Upper lobe of left lung (tissue), 6 donors: ENCODE measurements around the gene NME3. TPM values are rescaled to one million over a fixed set of nuclear protein-coding genes. Genes with fewer than 3 reads are reported as not detected.

Experiments
- ATAC-seq, 2 donors: fragments of 200-7000 bp; cut with Tn5 transposase; one replicate each; pipeline ENCODE4 v1.9.1; 2022; ENCODE audit warnings: mild to moderate bottlenecking in 2 of 2, moderate library complexity in 2 of 2; ENCODE audit not compliant: low FRiP score in 2 of 2
- DNase-seq, 2 donors: peaks; one replicate each; pipeline ENCODE4 v3.0.0-alpha.2; 2019 to 2020
- H3K27ac ChIP-seq, 4 donors: fragments of 200-600 bp; sonication (generic); one replicate each; pipeline ENCODE4 v1.5.1; 2016 to 2019
- H3K27me3 ChIP-seq, 4 donors: fragments of 200-600 bp; sonication (generic); one replicate each; pipeline ENCODE4 v1.5.1; 2017 to 2019
- H3K36me3 ChIP-seq, 4 donors: fragments of 200-600 bp; sonication (generic); one replicate each; pipeline ENCODE4 v1.5.1; 2016 to 2019
- H3K4me1 ChIP-seq, 4 donors: fragments of 200-600 bp; sonication (generic); one replicate each; pipeline ENCODE4 v1.5.1; 2018 to 2019
- H3K4me3 ChIP-seq, 4 donors: fragments of 200-600 bp; sonication (generic); one replicate each; pipeline ENCODE4 v1.5.1; 2017 to 2019; ENCODE audit warnings: mild to moderate bottlenecking in 2 of 4, moderate library complexity in 1 of 4
- H3K9me3 ChIP-seq, 4 donors: fragments of 200-600 bp; sonication (generic); one replicate each; pipeline ENCODE4 v1.5.1; 2018 to 2019
- EP300 ChIP-seq, 4 donors: sonication (generic); formaldehyde crosslinking; IDR thresholded peaks; one replicate each; pipeline ENCODE4 v1.5.1; 2017; ENCODE audit warnings: antibody characterized with exemption in 4 of 4, control low read depth in 2 of 4
- POLR2A ChIP-seq, 4 donors: fragments of 450-650 bp; IDR thresholded peaks; one replicate each; pipeline ENCODE4 v1.5.1; 2016 to 2017; ENCODE audit warnings: antibody characterized with exemption in 4 of 4, mild to moderate bottlenecking in 2 of 4
- POLR2AphosphoS5 ChIP-seq, 2 donors: sonication (generic); formaldehyde crosslinking; IDR thresholded peaks; one replicate each; pipeline ENCODE4 v1.5.1; 2017; ENCODE audit warnings: antibody characterized with exemption in 2 of 2
- WGBS, 2 donors: methylation state at CpG; one replicate each; pipeline ENCODE4 v1.1.5; 2017 to 2018; 5-methylcytosine and 5-hydroxymethylcytosine counted together
- total RNA-seq, 6 donors: library from RNA; depleted of rRNA in 4 of 6; stranded (reverse); fragments of >200 nt in 4 of 6; gene quantifications; one replicate each; pipeline versions ENCODE4 v1.1.0 to v1.2.1, GENCODE V29; 2016 to 2021
- TF ChIP-seq, protein P1 (sequence below), 6 experiments: fragments of 450-650 bp in 4 of 6; fragments of 200-600 bp in 2 of 6; sonication (generic) in 2 of 6; IDR thresholded peaks; one replicate each; pipeline ENCODE4 v1.5.1; 2016 to 2019; ENCODE audit warnings: antibody characterized with exemption in 6 of 6
- donor health status: DM: no; HTN: no; CAD: no; lungs with moderate emphysema.
- donor health status: DM: no; HTN: yes; CAD: no; lungs with severe emphysema.

NME3 gene
- total RNA-seq, 6 donors from 2014 or later: 57.8 to 155 (median 78.9) TPM

DNA sequence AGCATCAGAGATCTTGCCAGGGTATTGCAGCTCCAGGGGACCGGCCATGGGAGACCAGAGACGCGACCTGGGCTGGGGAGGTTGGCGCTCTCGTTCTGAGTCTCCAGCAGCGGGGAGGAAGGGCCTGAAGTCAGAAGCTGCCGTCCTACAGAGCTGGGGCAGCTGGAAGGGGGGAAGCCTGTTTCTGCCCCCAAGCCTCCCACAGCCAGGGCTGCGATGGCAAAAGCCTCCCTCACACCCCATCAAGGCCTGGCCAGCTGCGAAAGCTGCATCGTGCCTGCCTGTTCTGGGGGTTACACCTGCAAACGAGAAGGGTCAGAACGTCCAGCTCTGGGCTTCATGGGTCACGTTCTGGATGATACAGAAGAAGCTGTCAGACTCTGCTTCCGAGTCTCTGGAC is 39.3 kb downstream of the NME3 start:
- TF ChIP-seq POLR2A (IDR thresholded peaks at IDR 0.05) (no peak), POLR2AphosphoS5 (IDR thresholded peaks at IDR 0.05) (no peak)
- TF ChIP-seq, protein P1, sequence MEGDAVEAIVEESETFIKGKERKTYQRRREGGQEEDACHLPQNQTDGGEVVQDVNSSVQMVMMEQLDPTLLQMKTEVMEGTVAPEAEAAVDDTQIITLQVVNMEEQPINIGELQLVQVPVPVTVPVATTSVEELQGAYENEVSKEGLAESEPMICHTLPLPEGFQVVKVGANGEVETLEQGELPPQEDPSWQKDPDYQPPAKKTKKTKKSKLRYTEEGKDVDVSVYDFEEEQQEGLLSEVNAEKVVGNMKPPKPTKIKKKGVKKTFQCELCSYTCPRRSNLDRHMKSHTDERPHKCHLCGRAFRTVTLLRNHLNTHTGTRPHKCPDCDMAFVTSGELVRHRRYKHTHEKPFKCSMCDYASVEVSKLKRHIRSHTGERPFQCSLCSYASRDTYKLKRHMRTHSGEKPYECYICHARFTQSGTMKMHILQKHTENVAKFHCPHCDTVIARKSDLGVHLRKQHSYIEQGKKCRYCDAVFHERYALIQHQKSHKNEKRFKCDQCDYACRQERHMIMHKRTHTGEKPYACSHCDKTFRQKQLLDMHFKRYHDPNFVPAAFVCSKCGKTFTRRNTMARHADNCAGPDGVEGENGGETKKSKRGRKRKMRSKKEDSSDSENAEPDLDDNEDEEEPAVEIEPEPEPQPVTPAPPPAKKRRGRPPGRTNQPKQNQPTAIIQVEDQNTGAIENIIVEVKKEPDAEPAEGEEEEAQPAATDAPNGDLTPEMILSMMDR (IDR thresholded peaks at IDR 0.05): no peak
- H3K36me3 ChIP-seq: peaks cover 15 to 72% (median 55%) of the 10 kb centered on the region in 4 donors

DNA sequence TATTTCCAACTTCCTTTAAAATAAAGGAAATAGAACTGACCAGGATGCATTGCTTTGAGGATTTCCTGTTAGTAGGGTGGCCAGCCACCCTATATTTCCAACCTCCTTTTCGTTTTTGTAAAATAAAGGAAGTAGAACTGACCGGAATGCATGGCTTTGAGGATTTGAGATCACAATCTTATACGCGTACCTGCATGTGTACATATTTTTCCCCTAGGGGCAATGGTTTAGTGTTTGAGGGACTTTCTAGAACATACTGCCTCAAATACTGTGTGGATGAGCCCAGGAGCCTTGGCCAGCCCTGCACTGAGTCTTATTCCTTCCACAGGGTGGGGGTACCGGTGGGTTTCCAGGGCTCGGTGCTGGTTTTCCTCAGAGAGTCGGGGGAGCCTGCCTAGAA is 39.7 kb downstream of the NME3 start:
- H3K4me1 ChIP-seq: no peaks in the 10 kb centered on the region
- ATAC-seq (no peak), DNase-seq (no peak)
- TF ChIP-seq POLR2AphosphoS5 (IDR thresholded peaks at IDR 0.05): no peak
- no peak for TF ChIP-seq EP300 (IDR thresholded peaks at IDR 0.05)
- TF ChIP-seq POLR2A (IDR thresholded peaks at IDR 0.05): no peak
- TF ChIP-seq, protein P1 (IDR thresholded peaks at IDR 0.05): no peak
- H3K4me3 ChIP-seq: no peak overlapping the region
- no peaks in the 10 kb centered on the region for H3K9me3 ChIP-seq
- 69 to 73% methylated on average over 4 to 7 of the region's 7 CpGs for WGBS, 2 donors
- H3K27ac ChIP-seq: no peak overlapping the region
- no peaks in the 10 kb centered on the region for H3K27me3 ChIP-seq
- peaks cover 15 to 76% (median 58%) of the 10 kb centered on the region in 4 donors for H3K36me3 ChIP-seq

More for the DNA sequence above, 39.3 kb downstream of the NME3 start:
- no peaks in the 10 kb centered on the region for H3K9me3 ChIP-seq
- no peaks in the 10 kb centered on the region for H3K4me1 ChIP-seq
- H3K27me3 ChIP-seq: no peaks in the 10 kb centered on the region
- WGBS, 2 donors: 83 to 91% methylated on average over 4 to 14 of the region's 14 CpGs
- no peak for DNase-seq
- no peak overlapping the region for H3K4me3 ChIP-seq
- H3K27ac ChIP-seq: no peak overlapping the region
- no peak for ATAC-seq

DNA sequence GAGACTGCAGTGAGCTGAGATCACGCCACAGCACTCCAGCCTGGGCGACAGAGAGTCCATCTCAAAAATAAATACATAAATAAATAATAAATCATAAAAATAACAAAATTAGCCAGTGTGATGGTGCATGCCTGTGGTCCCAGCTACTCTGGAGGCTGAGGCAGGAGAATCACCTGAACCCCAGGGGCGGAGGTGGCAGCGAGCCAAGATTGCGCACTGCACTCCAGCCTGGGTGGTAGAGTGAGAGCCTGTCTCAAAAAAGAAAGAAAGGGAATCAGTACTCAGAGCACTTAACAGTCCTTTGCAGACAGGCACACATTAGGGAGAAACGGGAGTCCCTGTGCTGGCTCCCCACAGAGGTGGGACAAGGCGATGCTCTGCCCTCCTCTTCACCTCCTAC is 40.3 kb downstream of the NME3 start:
- Histone ChIP-seq H3K4me3 (no peak overlapping the region), H3K4me1 (no peaks in the 10 kb centered on the region), H3K27ac (no peak overlapping the region), H3K36me3 (peaks cover 15 to 81% (median 63%) of the 10 kb centered on the region in 4 donors), H3K9me3 (no peaks in the 10 kb centered on the region), H3K27me3 (no peaks in the 10 kb centered on the region)
- ATAC-seq (no peak), DNase-seq (peak in 1 of 2 donors; percentile 43)
- TF ChIP-seq POLR2A (IDR thresholded peaks at IDR 0.05): no peak
- TF ChIP-seq, protein P1 (IDR thresholded peaks at IDR 0.05): no peak
- TF ChIP-seq POLR2AphosphoS5 (IDR thresholded peaks at IDR 0.05): no peak
- TF ChIP-seq EP300 (IDR thresholded peaks at IDR 0.05): no peak
- 86 to 95% methylated on average over 7 of the region's 7 CpGs for WGBS, 2 donors

DNA sequence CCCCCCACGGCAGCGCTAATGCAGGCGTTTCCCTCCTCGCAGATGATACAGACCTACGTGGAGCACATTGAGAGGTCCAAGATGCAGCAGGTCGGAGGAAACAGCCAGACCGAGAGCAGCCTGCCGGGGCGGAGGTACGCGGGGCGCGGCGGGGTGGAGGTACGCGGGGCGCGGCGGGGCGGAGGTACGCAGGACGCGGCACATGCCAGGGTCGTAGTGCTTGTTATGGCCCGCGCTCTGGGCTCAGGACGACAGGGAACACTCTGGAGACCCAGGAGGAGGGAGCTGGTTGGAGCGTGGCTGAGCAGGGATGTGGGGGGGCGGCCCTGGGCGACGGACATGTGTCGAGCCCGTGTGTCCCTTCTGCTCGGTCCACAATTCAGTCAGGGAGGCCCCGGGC is 41.9 kb downstream of the NME3 start:
- Histone ChIP-seq H3K27ac (no peak overlapping the region), H3K27me3 (no peaks in the 10 kb centered on the region), H3K4me1 (no peaks in the 10 kb centered on the region), H3K4me3 (no peak overlapping the region), H3K36me3 (peaks cover 9 to 90% (median 69%) of the 10 kb centered on the region in 4 donors), H3K9me3 (no peaks in the 10 kb centered on the region)
- TF ChIP-seq EP300 (IDR thresholded peaks at IDR 0.05): no peak
- WGBS, 2 donors: 96 to 97% methylated on average over 35 of the region's 35 CpGs
- peak in 1 of 2 donors; percentile 70 for DNase-seq
- no peak for ATAC-seq

DNA sequence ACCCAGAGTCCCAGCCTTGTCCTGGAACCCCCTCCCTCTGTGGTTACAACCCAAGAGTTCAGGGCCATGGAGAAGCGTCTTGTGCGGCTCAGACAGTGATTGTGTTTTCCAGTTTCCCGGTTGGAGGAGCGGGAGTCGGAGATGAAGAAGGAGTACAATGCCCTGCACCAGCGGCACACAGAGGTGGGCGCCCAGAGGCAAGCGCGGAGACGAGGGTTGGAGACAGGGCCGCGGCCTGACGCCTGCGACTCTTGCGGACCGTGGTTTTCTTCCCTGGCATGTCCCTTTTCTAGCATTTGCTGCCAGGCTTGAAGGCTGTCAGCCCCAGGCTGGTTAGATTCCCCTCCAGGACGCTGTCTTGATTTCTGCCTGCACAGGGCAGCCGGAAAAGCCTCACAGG is 42.3 kb downstream of the NME3 start:
- TF ChIP-seq POLR2AphosphoS5 (IDR thresholded peaks at IDR 0.05): no peak
- TF ChIP-seq, protein P1 (IDR thresholded peaks at IDR 0.05): no peak
- no peak for TF ChIP-seq POLR2A (IDR thresholded peaks at IDR 0.05)
- no peak for TF ChIP-seq EP300 (IDR thresholded peaks at IDR 0.05)
- H3K9me3 ChIP-seq: no peaks in the 10 kb centered on the region
- H3K4me1 ChIP-seq: peaks cover 0 to 2% (median 0%) of the 10 kb centered on the region in 4 donors
- no peaks in the 10 kb centered on the region for H3K27me3 ChIP-seq
- no peak overlapping the region for H3K4me3 ChIP-seq
- H3K27ac ChIP-seq: no peak overlapping the region
- H3K36me3 ChIP-seq: peaks cover 8 to 89% (median 65%) of the 10 kb centered on the region in 4 donors
- ATAC-seq: no peak
- 94 to 98% methylated on average over 17 to 18 of the region's 18 CpGs for WGBS, 2 donors
- DNase-seq: peak in 1 of 2 donors; percentile 56
